ENCODE measurements around the gene RNF183. TPM values are rescaled to one million over a fixed set of nuclear protein-coding genes. Genes with fewer than 3 reads are reported as not detected.
"Not testable (repeated sequence)": the region's sequence is repeated elsewhere in the genome, so short reads cannot be mapped to it uniquely, and the experiment has no call there.

RNF183 gene
- total RNA-seq, 1 donor from 2014 or later: not detected

- DNase-seq: no peak
Observed at GRCh38 chr9:113316030-113316429, 12.9 kb upstream of the RNF183 start.

- no peak for DNase-seq
Observed at GRCh38 chr9:113315231-113315630, 12.1 kb upstream of the RNF183 start.

GRCh38 chr9:113313261-113313660 lies 10.1 kb upstream of the RNF183 start:
- no peak for DNase-seq

GRCh38 chr9:113311961-113312360 lies 8.8 kb upstream of the RNF183 start:
- no peak for DNase-seq

GRCh38 chr9:113310538-113310937 lies 7.4 kb upstream of the RNF183 start:
- DNase-seq: no peak

GRCh38 chr9:113309204-113309813 lies 6.1 kb upstream of the RNF183 start:
- no peak for DNase-seq

GRCh38 chr9:113307396-113307975 lies 4.3 kb upstream of the RNF183 start:
- no peak for DNase-seq

GRCh38 chr9:113306566-113306965 lies 3.4 kb upstream of the RNF183 start:
- DNase-seq: no peak

- DNase-seq: no peak
Observed at GRCh38 chr9:113301548-113301947, 1.6 kb downstream of the RNF183 start.

- DNase-seq: no peak
Observed at GRCh38 chr9:113299800-113300292, 3.3 kb downstream of the RNF183 start.

- no peak for DNase-seq
Observed at GRCh38 chr9:113298924-113299770, 4.0 kb downstream of the RNF183 start.

- no peak for DNase-seq
Observed at GRCh38 chr9:113298311-113298710, 4.9 kb downstream of the RNF183 start.

GRCh38 chr9:113296796-113297558 lies 6.2 kb downstream of the RNF183 start:
- DNase-seq: no peak

GRCh38 chr9:113296247-113296646 lies 6.9 kb downstream of the RNF183 start:
- DNase-seq: not testable (repeated sequence)

GRCh38 chr9:113293285-113293878 lies 9.8 kb downstream of the RNF183 start:
- no peak for DNase-seq

- no peak for DNase-seq
Observed at GRCh38 chr9:113290052-113290607, 13.0 kb downstream of the RNF183 start.

GRCh38 chr9:113289091-113289490 lies 14.1 kb downstream of the RNF183 start:
- DNase-seq: no peak

- no peak for DNase-seq
Observed at GRCh38 chr9:113281356-113281755, 21.8 kb downstream of the RNF183 start.

- no peak for DNase-seq
Observed at GRCh38 chr9:113278840-113279239, 24.3 kb downstream of the RNF183 start.

- DNase-seq: peak; percentile 95
Observed at GRCh38 chr9:113275157-113276131, 27.7 kb downstream of the RNF183 start, which contains the start of the genes CDC26 and PRPF4. TSS of gene CDC26 (minus strand) at chr9:113275572. CDS start at chr9:113272507, 3,065 bp downstream. TSS of gene PRPF4 (plus strand) at chr9:113275658. CDS start at chr9:113275744, 86 bp downstream.

Data from occipital lobe (tissue), 2 donors.